Left cardiac atrium (tissue), 4 donors: ENCODE results near the gene IGHMBP2. TPM values are rescaled to one million over a fixed set of nuclear protein-coding genes. Genes with fewer than 3 reads are reported as not detected.

Experiments used
- ATAC-seq, 2 donors: fragments of 200-7000 bp; cut with Tn5 transposase; one replicate each; pipeline ENCODE4 v1.9.1; 2020; ENCODE audit warnings: mild to moderate bottlenecking in 2 of 2, moderate library complexity in 2 of 2
- DNase-seq: peaks from one replicate; pipeline ENCODE4 v3.0.0-alpha.2; 2020
- intact Hi-C, 2 donors: fragments of 100-400 bp; cut with DNase I; formaldehyde crosslinking; loops; one replicate each; pipeline versions ENCODE4 v1.14.1 to v1.15.1; 2022 to 2023
- total RNA-seq, 2 donors: library from RNA; stranded (reverse); fragmentation: NEBNext Ultra II Directional; extraction: Animal tissue kit (Norgen Biotek cat#: 25700); gene quantifications; one replicate each; pipeline ENCODE4 v1.2.1, GENCODE V29; 2021
- donor health status: DM: no; HTN: yes; CAD: no.
- donor health status: DM: no; HTN: yes; CAD: no; lungs with severe emphysema.
- donor health status: DM: yes; HTN: yes; CAD: no.
- donor health status: Dilated cardiomyopathy.

IGHMBP2 gene
- total RNA-seq, 2 donors from 2014 or later = 8.2 to 9.0 TPM

DNA sequence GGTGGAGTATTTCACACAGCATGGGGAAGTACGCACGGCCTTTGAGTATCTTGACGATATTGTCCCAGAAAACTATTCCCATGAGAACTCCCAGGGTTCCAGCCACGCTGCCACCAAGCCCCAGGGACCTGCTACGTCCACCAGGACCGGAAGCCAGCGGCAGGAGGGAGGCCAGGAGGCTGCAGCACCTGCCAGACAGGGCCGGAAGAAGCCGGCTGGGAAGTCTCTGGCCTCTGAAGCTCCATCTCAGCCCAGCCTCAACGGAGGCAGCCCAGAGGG is 32.6 kb downstream of the IGHMBP2 start:
- ATAC-seq (no peak), DNase-seq (no peak)
- intact Hi-C loops = no loop called here

DNA sequence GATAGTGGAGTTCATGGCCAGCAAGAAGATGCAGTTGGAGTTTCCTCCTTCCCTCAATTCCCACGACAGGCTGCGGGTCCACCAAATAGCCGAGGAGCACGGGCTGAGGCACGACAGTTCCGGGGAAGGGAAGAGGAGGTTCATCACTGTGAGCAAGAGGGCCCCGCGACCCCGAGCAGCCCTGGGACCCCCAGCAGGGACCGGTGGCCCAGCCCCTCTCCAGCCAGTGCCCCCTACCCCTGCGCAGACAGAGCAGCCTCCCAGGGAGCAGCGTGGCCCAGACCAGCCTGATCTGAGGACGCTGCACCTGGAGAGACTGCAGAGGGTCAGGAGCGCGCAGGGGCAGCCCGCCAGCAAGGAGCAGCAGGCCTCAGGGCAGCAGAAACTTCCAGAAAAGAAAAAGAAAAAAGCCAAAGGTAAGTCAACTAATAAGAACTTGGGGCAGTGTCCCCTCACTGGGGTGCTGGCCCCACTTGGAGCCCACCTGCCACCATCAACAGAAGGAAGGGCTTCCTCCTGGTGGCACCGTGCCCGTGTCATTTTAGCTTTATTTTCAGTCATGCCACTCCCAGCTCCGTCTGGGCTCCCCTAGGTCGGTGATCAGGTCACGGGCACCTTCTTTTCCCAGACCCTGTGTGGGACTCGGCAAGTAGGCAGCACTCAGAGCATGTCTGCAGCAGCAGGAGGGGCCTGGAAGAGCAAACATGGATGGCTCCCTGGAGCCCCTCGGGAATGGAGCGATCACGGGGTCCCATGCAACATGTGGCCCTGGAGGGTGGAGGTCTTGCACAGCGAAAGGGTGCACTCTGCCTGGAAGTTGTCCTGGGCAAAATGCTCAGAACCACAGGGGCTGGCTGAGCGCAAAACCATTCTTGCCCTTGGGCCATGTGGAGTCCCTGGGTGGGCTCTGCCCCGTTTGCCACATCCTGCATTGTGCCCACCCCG is 33.3 kb downstream of the IGHMBP2 start:
- DNase-seq (no peak), ATAC-seq (no peak)
- intact Hi-C loops = no loop called here

DNA sequence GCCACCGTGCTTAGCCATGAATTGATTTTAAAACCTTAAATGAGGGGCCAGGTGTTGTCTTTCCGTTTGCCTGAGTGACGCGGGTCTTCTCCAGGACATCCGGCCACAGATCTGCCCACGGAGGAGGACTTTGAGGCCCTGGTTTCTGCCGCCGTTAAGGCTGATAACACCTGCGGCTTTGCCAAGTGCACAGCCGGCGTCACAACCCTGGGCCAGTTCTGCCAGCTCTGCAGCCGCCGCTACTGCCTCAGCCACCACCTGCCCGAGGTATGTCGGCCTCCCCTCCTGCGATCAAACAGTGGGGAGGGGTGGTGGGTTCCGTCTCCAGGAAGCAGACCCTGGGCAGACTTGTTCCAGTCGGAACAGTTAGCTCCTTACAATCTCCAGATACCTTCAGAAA is 34.4 kb downstream of the IGHMBP2 start:
- no peak for DNase-seq
- ATAC-seq = no peak
- intact Hi-C loops = no loop called here

DNA sequence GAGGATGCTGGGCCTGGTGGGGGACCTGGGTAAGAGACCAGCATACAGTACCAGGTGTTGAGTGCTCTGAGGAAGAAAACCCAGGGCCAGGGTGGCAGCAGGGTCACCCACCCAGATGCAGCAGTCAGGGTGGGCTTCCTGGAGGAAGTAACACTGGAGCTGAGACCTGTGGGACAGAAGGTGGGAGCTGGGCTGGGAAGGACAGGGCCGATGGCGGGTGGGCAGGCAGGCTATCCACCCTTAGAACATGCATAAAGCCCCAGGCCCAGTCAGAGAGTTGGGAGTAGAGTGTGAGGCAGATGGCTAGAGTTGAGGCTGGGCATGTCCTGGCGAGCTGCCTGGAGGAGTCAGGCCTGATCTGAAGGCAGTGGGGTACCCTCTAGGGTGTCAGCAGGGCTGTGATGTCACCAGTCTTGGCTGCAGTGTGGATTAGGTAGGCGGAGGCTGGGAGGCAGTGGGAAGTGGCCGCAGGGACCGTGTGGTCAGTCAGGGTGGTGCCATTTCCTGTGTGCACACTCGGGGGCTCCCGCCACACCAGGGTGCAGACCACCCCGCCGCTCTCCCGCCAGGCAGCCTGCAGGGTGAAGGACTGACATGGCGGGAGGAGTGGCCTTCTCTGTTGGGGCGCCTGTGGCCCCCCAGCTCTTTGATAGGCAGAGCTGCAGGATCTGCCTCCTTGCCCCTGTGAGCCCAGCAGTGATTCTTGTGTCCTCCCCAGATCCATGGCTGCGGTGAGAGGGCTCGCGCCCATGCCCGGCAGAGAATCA is 35.3 kb downstream of the IGHMBP2 start:
- DNase-seq (peak; percentile 17), ATAC-seq (no peak)
- intact Hi-C loops = no loop called here

DNA sequence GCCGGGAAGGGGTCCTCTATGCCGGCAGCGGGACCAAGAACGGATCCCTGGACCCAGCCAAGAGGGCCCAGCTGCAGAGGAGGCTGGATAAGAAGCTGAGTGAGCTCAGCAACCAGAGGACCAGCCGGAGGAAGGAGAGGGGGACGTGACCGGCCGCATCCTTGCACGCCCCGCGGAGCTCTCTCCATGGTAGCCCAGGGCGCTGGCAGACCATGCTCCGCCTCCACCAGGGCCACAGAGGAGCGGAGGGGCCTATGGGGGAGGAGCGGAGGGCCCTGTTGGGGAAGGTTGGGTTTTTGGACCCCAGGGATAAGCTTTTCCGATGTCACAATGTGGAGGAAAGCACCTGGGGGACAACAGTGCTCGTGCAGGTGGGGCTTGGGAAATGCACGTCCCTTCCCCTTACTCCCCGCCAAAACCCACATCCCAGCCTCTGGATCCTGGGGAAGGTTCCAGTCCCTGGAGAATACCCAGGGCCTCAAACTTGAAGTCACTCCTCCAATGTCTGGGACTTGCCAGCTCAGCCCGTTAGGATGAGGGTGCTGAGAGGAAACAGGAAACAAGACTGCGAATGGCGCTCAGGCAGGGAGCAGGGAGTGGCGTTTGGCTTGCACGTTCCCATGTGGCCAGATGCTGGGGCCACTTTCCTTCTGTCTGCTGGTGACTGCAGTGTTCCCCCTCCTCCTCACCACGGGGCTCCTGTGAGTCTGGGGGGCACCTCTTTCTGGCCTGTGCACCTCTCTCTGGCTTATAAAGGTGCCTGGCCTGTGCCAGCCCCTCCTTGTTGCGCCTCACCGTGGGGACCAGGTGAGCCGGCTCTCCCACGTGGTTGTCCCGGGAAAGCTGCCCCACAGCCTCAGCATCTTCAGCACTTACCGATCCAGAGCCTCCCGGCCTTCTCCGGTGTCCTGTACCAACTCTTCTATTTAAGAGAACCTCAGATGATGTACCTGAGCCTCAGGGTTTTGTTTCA is 36.2 kb downstream of the IGHMBP2 start:
- ATAC-seq (no peak), DNase-seq (peak; percentile 15)
- intact Hi-C loops = no loop called here

DNA sequence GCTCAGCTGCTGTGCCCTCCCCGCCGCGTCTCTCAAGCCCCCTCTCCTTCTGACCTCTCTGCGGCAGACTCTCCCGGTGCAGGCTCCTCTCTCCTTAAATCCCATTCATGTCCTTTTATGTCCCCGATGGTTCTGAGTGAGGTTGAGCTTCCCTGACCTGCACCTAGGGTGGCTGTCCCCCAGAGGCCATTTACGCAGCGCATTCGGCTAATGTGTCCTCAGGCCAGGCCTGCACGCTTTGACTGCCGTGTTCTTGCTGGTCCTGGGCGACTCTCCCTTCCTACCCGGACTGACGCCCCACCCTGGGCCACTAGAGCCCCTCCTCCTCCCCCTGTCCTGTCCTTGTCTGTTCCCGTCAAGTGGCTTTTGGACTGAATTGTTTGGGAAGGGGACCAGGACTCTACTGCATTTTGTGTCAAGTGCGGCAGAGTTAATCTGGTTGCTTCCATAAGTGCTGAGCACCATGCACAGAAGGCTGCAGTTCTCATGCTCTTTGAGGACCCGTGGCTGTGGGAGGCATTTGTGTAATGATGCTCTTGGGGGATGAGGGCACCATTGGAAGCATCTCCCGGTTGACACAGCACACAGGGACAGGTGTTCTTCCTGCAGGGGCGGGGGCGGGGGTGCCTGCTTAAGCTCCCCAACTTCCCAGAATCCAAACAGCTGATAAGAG is 37.1 kb downstream of the IGHMBP2 start:
- ATAC-seq (no peak), DNase-seq (no peak)
- intact Hi-C loops = no loop called here

DNA sequence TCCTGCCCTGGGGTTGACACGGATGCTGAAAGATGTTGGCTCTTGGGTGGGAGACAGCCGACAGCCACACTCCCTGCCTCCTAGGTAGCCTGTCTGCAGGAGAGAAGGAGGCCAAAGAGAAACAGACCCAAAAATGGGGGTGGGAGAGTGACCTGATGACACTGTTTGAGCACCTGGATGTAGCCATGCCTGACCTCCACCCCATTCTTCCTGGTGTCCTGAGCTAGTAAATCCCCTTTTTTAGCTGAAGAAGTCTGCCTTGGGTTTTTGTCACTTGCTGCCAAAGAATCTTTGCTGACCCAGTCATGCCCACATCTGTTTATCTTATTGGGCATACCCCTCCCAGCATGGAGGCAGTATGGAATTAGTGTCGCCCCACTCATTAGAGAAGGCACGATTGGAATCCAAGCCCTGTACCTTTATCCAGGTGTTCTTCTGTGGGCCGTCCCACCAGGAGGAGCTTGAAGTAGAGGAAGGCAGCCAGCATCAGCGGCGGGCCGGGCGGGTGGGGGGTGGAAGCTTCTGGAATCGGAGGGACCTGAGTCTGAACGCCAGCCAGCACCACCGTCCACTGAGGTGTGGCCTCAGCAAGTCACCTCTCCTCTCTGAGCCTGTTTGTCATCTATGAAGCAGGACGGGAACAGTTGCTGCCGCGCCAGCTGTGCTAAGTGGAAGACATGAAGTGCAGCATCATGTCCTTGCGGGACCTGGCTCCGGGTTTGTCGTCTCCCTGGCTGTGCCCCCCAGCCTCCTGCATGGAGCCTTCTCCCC is 37.8 kb downstream of the IGHMBP2 start:
- ATAC-seq = no peak
- intact Hi-C loops = no loop called here

DNA sequence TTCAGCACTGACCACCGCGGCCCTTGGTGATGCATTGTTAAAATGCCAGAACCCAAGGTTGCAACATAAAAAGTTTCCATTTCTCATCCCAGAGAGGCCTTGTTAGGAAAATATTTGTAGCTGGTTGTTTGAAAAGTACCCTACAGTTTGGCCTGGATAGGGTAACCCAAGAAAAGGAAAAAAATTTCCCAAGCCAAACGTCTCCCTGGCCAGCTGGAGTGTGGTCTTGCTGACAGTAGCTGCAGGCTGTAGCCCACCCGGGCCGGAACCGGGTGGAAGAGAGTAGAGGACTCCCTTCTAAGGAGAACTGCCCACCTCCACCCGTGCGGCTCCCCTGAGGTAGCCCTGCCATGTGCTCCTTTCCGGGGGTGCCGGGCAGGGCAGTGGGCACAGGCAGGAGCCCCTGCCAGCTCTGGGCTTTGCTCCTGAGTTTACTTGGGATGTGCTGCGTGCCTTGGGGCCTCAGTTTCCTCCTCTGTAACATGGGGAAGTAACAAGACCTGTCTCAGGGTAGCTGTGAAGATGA is 38.5 kb downstream of the IGHMBP2 start:
- intact Hi-C loops = no loop called here
- ATAC-seq (no peak), DNase-seq (peak; percentile 16)

More for the DNA sequence above, 37.8 kb downstream of the IGHMBP2 start:
- peak; percentile 24 for DNase-seq

DNA sequence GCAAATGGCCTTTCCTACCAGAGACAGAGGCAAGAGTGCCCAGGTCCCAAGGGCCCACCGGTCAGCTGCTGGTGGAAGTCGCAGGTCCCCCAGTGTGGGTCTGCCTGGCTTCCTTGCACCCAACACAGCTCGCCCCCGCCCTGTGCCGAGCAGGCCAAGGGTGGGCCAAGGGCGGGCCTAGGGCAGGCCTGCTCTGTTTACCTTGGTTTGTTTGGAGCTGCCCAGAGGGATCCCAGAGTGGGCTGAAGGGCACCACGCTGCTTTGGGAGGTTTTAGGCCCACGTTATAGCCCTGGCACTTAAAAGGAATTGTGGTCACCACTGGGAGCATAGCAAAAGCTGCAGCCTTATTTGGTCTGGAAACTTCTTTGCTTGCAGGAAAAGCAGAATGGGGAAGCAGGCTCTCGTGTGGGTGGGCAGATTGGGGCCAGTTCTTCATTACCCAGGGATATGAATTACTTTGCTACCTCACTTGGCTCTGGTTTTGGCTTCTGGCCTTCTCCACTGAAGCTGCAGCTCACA is 39.1 kb downstream of the IGHMBP2 start:
- intact Hi-C loops = no loop called here
- ATAC-seq (peak; percentile 7 to 54), DNase-seq (peak; percentile 13)

DNA sequence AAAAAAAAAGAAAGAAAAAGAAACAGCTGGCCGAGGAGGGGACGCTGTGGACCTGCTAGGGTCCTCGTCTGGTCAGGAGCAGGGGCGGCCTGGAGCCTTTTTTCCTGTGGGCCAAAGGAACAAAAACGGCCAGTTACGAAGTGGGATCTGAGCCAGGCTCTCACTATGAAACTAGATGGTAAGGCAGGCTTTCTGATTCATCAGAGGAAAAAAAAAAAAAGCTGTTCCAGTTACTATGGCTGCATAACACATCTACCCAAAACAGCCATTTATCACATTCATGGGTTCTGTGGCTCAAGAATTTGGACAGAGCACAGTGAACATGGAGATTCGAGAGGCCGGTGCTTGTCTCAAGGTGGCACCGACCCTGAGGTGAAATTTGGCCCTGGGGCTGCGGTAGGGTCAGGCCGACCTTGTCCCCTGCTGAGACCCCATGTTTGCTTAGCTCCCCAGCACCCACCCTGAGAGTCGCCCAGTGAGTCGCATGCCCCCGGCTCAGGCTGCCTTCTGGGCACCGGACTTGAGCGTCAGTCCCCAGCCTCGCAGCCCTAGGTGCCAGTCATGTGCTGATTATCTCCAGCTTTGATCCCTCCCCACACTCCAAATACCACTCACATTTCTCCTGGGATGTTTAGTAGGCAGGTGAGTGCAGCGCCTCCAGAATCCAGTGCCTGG is 42.9 kb downstream of the IGHMBP2 start:
- peak; percentile 56 for DNase-seq
- ATAC-seq = peak; percentile 66 to 91
- intact Hi-C loops = no loop called here

DNA sequence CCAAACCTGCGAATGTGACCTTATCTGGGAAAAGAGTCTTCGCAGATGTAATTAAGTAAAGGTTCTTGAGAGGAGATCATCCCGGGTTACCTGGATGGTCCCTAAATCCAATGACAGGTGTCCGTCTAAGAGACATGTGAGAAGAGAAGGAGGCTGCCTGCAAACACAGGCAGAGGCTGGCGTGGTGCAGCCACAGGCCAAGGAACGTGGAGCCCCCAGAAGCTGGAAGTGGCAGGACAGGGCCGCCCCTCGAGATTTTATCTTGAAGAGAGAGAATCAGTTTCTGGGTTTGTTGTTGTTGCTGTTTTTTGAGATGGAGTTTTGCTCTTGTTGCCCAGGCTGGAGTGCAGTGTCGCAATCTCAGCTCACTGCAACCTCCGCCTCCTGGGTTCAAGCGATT is 43.5 kb downstream of the IGHMBP2 start:
- DNase-seq = no peak
- intact Hi-C loops = no loop called here
- ATAC-seq = no peak

DNA sequence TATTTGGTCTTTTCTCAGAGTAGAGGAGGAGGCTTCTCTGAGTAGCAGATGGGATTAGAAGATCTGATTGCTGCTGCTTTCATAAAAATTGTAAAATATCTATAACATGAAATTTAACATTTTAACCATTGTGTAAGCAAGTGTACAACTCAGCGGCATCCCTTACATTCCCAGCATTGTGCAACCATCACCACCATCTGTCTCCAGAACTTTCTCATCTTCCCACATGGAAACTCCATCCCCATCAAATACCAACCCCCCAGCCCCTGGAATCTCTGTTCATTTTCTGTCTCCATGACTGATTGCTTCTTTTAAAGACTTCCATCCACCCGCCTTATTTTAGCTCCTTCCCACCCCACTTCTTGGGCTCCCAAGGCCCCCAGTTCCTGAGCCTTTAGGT is 44.8 kb downstream of the IGHMBP2 start:
- ATAC-seq (no peak), DNase-seq (no peak)
- intact Hi-C loops = no loop called here

DNA sequence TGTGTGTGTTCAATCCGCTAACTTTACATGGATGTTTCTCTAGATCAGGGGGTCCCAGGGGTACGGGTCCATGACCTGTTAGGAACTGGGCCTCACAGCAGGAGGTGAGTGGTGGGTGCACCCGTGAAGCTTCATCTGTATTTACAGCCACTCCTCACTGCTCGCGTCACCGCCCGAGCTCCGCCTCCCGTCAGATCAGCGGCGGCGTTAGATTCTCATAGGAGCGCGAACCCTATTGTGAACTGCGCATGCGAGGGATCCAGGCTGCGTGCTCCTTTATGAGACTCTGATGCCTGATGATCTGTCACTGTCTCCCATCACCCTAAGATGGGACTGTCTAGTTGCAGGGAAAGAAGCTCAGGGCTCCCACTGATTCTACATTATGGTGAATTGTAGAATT is 45.2 kb downstream of the IGHMBP2 start:
- no peak for DNase-seq
- intact Hi-C loops = no loop called here
- ATAC-seq = no peak

DNA sequence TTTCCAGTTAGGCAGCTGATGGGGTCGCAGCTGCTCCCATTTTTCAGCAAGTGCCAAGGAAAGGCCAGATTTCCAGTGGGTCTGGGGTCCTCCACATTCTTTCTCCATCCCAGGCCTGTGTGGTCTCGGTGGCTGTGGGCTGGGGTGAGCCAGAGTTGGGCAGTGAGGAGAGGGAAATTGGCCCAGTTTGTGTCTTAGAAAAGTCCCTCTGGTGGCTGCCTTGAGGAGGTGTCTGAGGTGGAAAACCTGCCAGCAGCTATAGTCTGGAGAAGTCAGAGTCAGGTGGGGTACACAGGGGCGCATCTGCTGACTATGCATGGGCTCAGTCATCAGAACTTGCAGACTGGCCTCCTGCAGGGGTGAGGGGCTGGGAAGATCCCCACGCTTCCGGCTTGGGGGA is 46.6 kb downstream of the IGHMBP2 start:
- ATAC-seq (no peak), DNase-seq (no peak)
- intact Hi-C loops = no loop called here

DNA sequence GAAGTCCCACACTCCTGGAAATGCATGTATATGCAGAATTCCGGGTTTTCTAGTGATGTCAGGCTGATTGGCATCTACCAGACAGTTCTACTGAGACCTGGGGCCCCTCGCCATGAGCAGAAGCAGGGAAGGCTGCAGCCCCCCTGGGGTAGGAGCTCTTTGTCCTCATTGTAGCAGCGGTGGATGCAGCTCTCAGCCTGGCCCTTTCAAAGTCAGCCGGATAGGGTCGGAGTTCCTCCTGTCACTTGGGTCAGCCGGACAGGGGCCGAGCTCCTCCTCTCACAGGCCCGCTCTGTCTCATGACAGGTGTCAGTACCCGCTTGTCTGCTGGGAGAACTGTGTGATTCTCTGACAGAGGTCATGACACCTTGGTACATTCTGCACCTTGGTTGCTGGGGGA is 47.1 kb downstream of the IGHMBP2 start:
- DNase-seq (no peak), ATAC-seq (no peak)
- intact Hi-C loops = no loop called here

DNA sequence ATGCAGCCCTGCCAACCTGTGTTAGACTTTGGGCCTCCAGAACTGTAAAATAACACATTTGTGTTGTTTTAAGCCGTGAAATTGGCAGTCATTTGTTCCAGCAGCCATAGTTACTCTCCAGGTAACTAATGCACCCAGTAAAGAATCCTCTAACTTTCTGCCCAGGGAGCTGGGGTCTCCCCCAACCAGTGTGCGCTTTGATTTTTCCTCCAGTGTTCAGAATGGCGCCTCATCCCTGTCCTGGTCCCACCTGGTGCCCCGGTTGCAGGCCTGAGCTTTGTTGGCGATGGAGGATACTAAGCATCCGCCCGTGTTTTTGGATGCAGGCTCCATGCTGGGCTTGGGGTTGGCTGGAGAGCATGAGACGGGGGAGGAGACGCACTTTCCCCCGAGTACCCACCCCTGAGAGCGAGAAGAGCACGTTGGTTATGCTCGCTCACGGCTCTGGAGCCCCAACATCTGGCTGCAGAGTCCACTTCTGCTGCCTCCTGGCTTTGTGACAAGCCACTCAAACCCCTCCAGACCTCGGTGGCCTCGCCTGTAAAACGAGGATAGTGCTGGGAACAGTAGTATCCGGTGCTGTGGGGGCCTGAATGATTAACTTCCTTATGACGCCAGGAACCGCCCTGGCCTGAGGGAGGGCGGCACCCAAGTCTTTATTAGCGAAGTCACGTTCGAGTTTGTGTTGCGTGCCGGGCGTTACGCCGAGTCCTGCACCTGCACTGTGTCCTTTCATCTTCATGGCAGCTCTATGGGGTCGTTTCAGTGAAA is 51.3 kb downstream of the IGHMBP2 start:
- intact Hi-C loops = no loop called here
- DNase-seq = peak; percentile 63
- ATAC-seq = peak; percentile 60 to 77

DNA sequence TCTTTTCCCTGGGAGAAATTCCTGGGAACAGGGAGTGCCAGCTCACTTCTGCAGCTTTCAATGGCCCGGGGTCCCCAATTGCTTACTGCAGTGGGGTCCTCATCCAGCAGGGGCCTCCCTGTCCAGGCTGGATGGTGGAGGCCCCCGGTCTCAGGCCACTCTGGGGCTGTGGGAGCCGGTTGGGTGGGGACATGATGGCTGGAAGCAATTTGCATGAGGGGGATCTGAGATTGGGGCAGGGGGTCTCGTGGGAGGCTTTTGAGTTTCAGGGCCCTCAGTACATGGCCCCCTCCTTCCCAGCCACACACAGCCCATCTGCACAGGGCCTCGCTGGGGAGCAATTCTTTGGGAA is 51.9 kb downstream of the IGHMBP2 start:
- DNase-seq (no peak), ATAC-seq (no peak)
- intact Hi-C loops = no loop called here
